Measurements from ENCODE around the gene SPOP. TPM values are rescaled to one million over a fixed set of nuclear protein-coding genes. Genes with fewer than 3 reads are reported as not detected.

The SPOP gene
- total RNA-seq, 1 donor from 2014 or later = 63.9 TPM

- Mint-ChIP-seq H3K4me1 (ENCODE audit: unreplicated experiment) (peaks cover 48% of the 10 kb centered on the region), H3K27me3 (ENCODE audit: unreplicated experiment) (no peaks in the 10 kb centered on the region), H3K4me3 (ENCODE audit: unreplicated experiment) (no peak overlapping the region), H3K9me3 (ENCODE audit: unreplicated experiment) (no peaks in the 10 kb centered on the region), H3K36me3 (ENCODE audit: unreplicated experiment) (peaks cover 4% of the 10 kb centered on the region), H3K27ac (ENCODE audit: unreplicated experiment) (no peak overlapping the region)
- no peak for DNase-seq (ENCODE audit: extremely low spot score, unreplicated experiment)
- TF ChIP-seq CTCF (IDR thresholded peaks at IDR 0.05) = no peak
Measured at GRCh38 chr17:49640556-49640955, 37.3 kb downstream of the SPOP start.

- TF ChIP-seq CTCF (IDR thresholded peaks at IDR 0.05) = no peak
- no peak for DNase-seq (ENCODE audit: extremely low spot score, unreplicated experiment)
- peaks cover 9% of the 10 kb centered on the region for H3K36me3 Mint-ChIP-seq (ENCODE audit: unreplicated experiment)
- no peak overlapping the region for H3K4me3 Mint-ChIP-seq (ENCODE audit: unreplicated experiment)
- H3K9me3 Mint-ChIP-seq (ENCODE audit: unreplicated experiment) = no peaks in the 10 kb centered on the region
- peaks cover 52% of the 10 kb centered on the region for H3K4me1 Mint-ChIP-seq (ENCODE audit: unreplicated experiment)
- H3K27ac Mint-ChIP-seq (ENCODE audit: unreplicated experiment) = no peak overlapping the region
- H3K27me3 Mint-ChIP-seq (ENCODE audit: unreplicated experiment) = no peaks in the 10 kb centered on the region
Measured at GRCh38 chr17:49638818-49639217, 39.1 kb downstream of the SPOP start.

GRCh38 chr17:49637739-49638138 is 40.2 kb downstream of the SPOP start:
- Mint-ChIP-seq H3K4me3 (ENCODE audit: unreplicated experiment) (no peak overlapping the region), H3K4me1 (ENCODE audit: unreplicated experiment) (peaks cover 61% of the 10 kb centered on the region), H3K27me3 (ENCODE audit: unreplicated experiment) (no peaks in the 10 kb centered on the region), H3K36me3 (ENCODE audit: unreplicated experiment) (peaks cover 10% of the 10 kb centered on the region), H3K9me3 (ENCODE audit: unreplicated experiment) (no peaks in the 10 kb centered on the region), H3K27ac (ENCODE audit: unreplicated experiment) (peak overlapping the region; percentile 71)
- DNase-seq (ENCODE audit: extremely low spot score, unreplicated experiment) = no peak
- TF ChIP-seq CTCF (IDR thresholded peaks at IDR 0.05) = no peak

GRCh38 chr17:49637050-49637449 is 40.8 kb downstream of the SPOP start:
- Mint-ChIP-seq H3K27ac (ENCODE audit: unreplicated experiment) (peak overlapping the region; percentile 71), H3K27me3 (ENCODE audit: unreplicated experiment) (no peaks in the 10 kb centered on the region), H3K4me1 (ENCODE audit: unreplicated experiment) (peaks cover 58% of the 10 kb centered on the region), H3K36me3 (ENCODE audit: unreplicated experiment) (peaks cover 10% of the 10 kb centered on the region), H3K4me3 (ENCODE audit: unreplicated experiment) (no peak overlapping the region), H3K9me3 (ENCODE audit: unreplicated experiment) (no peaks in the 10 kb centered on the region)
- DNase-seq (ENCODE audit: extremely low spot score, unreplicated experiment) = no peak
- no peak for TF ChIP-seq CTCF (IDR thresholded peaks at IDR 0.05)

- no peaks in the 10 kb centered on the region for H3K27me3 Mint-ChIP-seq (ENCODE audit: unreplicated experiment)
- peaks cover 11% of the 10 kb centered on the region for H3K36me3 Mint-ChIP-seq (ENCODE audit: unreplicated experiment)
- H3K9me3 Mint-ChIP-seq (ENCODE audit: unreplicated experiment) = no peaks in the 10 kb centered on the region
- H3K27ac Mint-ChIP-seq (ENCODE audit: unreplicated experiment) = peak overlapping the region; percentile 64
- no peak for TF ChIP-seq CTCF (IDR thresholded peaks at IDR 0.05)
- H3K4me3 Mint-ChIP-seq (ENCODE audit: unreplicated experiment) = no peak overlapping the region
- DNase-seq (ENCODE audit: extremely low spot score, unreplicated experiment) = no peak
- H3K4me1 Mint-ChIP-seq (ENCODE audit: unreplicated experiment) = peaks cover 60% of the 10 kb centered on the region
Measured at GRCh38 chr17:49635121-49635520, 42.8 kb downstream of the SPOP start.

All from osteocyte (in vitro differentiated cells).